ENCODE measurements around the gene EXT2.

EXT2 gene

GRCh38 chr11:44096360-44097185 lies 1.1 kb downstream of the EXT2 start:
- no peak for DNase-seq (ENCODE audit: extremely low read depth, insufficient read length)
- no peaks in the 10 kb centered on the region for H3K36me3 ChIP-seq (ENCODE audit: control insufficient read depth, insufficient read depth, low read length)
- no peaks in the 10 kb centered on the region for H3K27me3 ChIP-seq (replicated peaks; ENCODE audit: control insufficient read depth, insufficient read depth, low read length)
- TF ChIP-seq CTCF (IDR thresholded peaks at IDR 0.05; ENCODE audit: insufficient read depth, low read length, poor library complexity, severe bottlenecking), result no peak
- H3K4me3 ChIP-seq (replicated peaks; ENCODE audit: low read depth, low read length), result peak overlapping the region; percentile 85

DNA sequence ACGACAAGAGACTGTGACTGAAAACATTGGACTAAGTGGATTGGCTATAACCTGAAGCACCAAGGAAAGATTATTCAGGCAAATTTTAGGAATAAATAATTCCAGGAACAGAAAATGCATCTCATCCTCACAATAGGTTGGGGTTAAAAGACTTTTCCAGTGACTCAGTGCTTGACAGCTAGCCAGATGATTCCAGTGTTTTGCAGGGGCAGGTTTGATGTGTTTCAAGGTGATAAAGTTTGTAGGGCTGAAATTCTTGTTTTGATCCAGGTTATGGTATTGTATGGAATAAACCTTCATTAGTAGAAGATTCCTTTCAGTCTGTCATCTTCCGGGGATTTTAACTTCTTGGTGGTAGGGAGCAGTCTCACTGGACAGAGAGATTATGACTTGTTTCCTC lies 2.3 kb downstream of the EXT2 start:
- Histone ChIP-seq H3K27me3 (replicated peaks; ENCODE audit: control insufficient read depth, insufficient read depth, low read length) (no peaks in the 10 kb centered on the region), H3K36me3 (ENCODE audit: control insufficient read depth, insufficient read depth, low read length) (no peaks in the 10 kb centered on the region), H3K4me3 (replicated peaks; ENCODE audit: low read depth, low read length) (no peak overlapping the region)
- DNase-seq (ENCODE audit: extremely low read depth, insufficient read length), result no peak
- no peak for TF ChIP-seq CTCF (IDR thresholded peaks at IDR 0.05; ENCODE audit: insufficient read depth, low read length, poor library complexity, severe bottlenecking)

- DNase-seq (ENCODE audit: extremely low read depth, insufficient read length), result no peak
- H3K4me3 ChIP-seq (replicated peaks; ENCODE audit: low read depth, low read length), result no peak overlapping the region
- TF ChIP-seq CTCF (IDR thresholded peaks at IDR 0.05; ENCODE audit: insufficient read depth, low read length, poor library complexity, severe bottlenecking), result no peak
- no peaks in the 10 kb centered on the region for H3K36me3 ChIP-seq (ENCODE audit: control insufficient read depth, insufficient read depth, low read length)
- no peaks in the 10 kb centered on the region for H3K27me3 ChIP-seq (replicated peaks; ENCODE audit: control insufficient read depth, insufficient read depth, low read length)
These were observed 5.6 kb downstream of the EXT2 start for GRCh38 chr11:44101098-44101497.

DNA sequence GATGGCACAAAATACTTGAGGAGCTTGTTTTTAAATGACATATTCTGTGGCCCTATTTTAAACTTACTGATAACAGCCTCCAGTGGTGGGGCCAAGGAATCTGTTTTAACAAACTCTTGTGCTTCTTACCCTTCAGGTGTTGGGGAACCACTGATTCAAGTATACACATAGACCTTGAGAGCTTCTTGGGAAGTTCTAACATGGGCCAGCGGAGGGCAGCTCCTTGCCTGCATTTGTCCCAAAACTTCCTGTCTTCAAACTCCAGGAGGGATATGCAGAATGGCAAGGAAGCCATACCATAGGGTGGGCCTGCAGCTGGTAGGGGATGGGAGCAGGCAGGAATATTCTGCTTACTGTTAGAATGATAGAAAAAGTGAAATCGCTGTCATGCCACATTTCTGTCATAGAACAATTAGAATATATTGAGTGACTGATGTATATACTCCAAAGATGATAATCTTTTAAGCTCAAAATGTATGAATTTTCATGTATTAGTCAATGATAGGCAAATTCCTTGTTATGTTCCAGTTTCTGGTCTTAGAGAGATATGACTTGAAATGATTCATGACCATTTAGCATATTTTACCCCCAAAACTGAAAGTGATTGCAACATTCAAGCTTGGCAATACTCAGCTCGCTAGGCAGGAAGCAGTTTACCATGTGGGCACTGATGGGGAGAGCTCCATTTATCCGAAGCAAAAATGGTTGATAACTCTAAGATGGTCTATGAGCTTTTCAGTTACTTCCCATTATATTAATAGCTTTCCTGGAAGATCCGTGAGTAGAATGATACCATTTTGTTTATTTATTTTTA lies 9.2 kb downstream of the EXT2 start:
- no peaks in the 10 kb centered on the region for H3K27me3 ChIP-seq (replicated peaks; ENCODE audit: control insufficient read depth, insufficient read depth, low read length)
- TF ChIP-seq CTCF (IDR thresholded peaks at IDR 0.05; ENCODE audit: insufficient read depth, low read length, poor library complexity, severe bottlenecking), result peak; percentile 13
- DNase-seq (ENCODE audit: extremely low read depth, insufficient read length), result no peak
- no peak overlapping the region for H3K4me3 ChIP-seq (replicated peaks; ENCODE audit: low read depth, low read length)
- H3K36me3 ChIP-seq (ENCODE audit: control insufficient read depth, insufficient read depth, low read length), result no peaks in the 10 kb centered on the region; the same call in 1 of the 2 replicates

- H3K27me3 ChIP-seq (replicated peaks; ENCODE audit: control insufficient read depth, insufficient read depth, low read length), result no peaks in the 10 kb centered on the region
- no peak for DNase-seq (ENCODE audit: extremely low read depth, insufficient read length)
- no peak for TF ChIP-seq CTCF (IDR thresholded peaks at IDR 0.05; ENCODE audit: insufficient read depth, low read length, poor library complexity, severe bottlenecking)
- H3K4me3 ChIP-seq (replicated peaks; ENCODE audit: low read depth, low read length), result no peak overlapping the region
- H3K36me3 ChIP-seq (ENCODE audit: control insufficient read depth, insufficient read depth, low read length), result no peaks in the 10 kb centered on the region; the same call in 1 of the 2 replicates
These were observed 12.8 kb downstream of the EXT2 start for GRCh38 chr11:44108260-44108659.
